Measurements from ENCODE around the gene OLIG2.

OLIG2 gene

GRCh38 chr21:33039536-33039935 lies 13.8 kb downstream of the OLIG2 start:
- DNase-seq (ENCODE audit: low read depth), result no peak
- H3K4me3 ChIP-seq (ENCODE audit: low read length), result no peak overlapping the region
- no peak for TF ChIP-seq CTCF (IDR thresholded peaks at IDR 0.05; ENCODE audit: insufficient read depth, low read depth, low read length, missing control alignments)

GRCh38 chr21:33040215-33040614 lies 14.5 kb downstream of the OLIG2 start:
- H3K4me3 ChIP-seq (ENCODE audit: low read length), result no peak overlapping the region
- DNase-seq (ENCODE audit: low read depth), result no peak
- no peak for TF ChIP-seq CTCF (IDR thresholded peaks at IDR 0.05; ENCODE audit: insufficient read depth, low read depth, low read length, missing control alignments)

- DNase-seq (ENCODE audit: low read depth), result no peak
- no peak for TF ChIP-seq CTCF (IDR thresholded peaks at IDR 0.05; ENCODE audit: insufficient read depth, low read depth, low read length, missing control alignments)
- no peak overlapping the region for H3K4me3 ChIP-seq (ENCODE audit: low read length)
Observed at GRCh38 chr21:33041981-33042380, 16.2 kb downstream of the OLIG2 start.

GRCh38 chr21:33042812-33043211 lies 17.1 kb downstream of the OLIG2 start:
- no peak for TF ChIP-seq CTCF (IDR thresholded peaks at IDR 0.05; ENCODE audit: insufficient read depth, low read depth, low read length, missing control alignments)
- DNase-seq (ENCODE audit: low read depth), result peak; percentile 71
- H3K4me3 ChIP-seq (ENCODE audit: low read length), result no peak overlapping the region

GRCh38 chr21:33046455-33046854 lies 20.7 kb downstream of the OLIG2 start:
- no peak overlapping the region for H3K4me3 ChIP-seq (ENCODE audit: low read length)
- TF ChIP-seq CTCF (IDR thresholded peaks at IDR 0.05; ENCODE audit: insufficient read depth, low read depth, low read length, missing control alignments), result no peak

GRCh38 chr21:33047231-33047630 lies 21.5 kb downstream of the OLIG2 start:
- H3K4me3 ChIP-seq (ENCODE audit: low read length), result no peak overlapping the region
- TF ChIP-seq CTCF (IDR thresholded peaks at IDR 0.05; ENCODE audit: insufficient read depth, low read depth, low read length, missing control alignments), result no peak
- peak; percentile 36 for DNase-seq (ENCODE audit: low read depth)

More at GRCh38 chr21:33046455-33046854, 20.7 kb downstream of the OLIG2 start:
- DNase-seq (ENCODE audit: low read depth), result no peak

- no peak for DNase-seq (ENCODE audit: low read depth)
- no peak for TF ChIP-seq CTCF (IDR thresholded peaks at IDR 0.05; ENCODE audit: insufficient read depth, low read depth, low read length, missing control alignments)
- H3K4me3 ChIP-seq (ENCODE audit: low read length), result no peak overlapping the region
Observed at GRCh38 chr21:33051925-33052324, 26.2 kb downstream of the OLIG2 start.
